Measurements from ENCODE around the gene NBPF20. TPM values are rescaled to one million over a fixed set of nuclear protein-coding genes. Genes with fewer than 3 reads are reported as not detected.
"Not testable (repeated sequence)": the region's sequence is repeated elsewhere in the genome, so short reads cannot be mapped to it uniquely, and the experiment has no call there.

The NBPF20 gene
- total and polyA plus RNA-seq, 2 of the 8 experiments (the other 6 are each of a cell fraction or from before 2014, with no cell fraction given): 0.37 to 0.42 TPM

DNA sequence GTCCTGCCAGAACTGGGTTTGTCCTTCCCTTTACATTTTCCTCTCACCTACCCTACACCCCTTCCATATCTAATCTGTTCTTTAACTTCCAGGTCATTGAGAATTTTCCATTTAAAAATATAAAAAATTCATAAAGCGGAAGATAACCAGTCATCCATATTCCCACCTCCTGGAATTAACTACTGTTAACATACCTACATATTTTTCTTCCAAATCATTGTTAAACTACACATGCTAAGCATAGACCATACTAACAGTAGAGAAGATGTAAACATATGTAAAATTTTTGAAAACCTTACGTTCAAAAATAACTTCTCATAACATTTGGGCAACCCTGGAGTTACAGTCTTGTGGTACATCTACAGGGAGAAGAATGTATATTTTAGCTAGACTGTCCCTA lies 38.6 kb upstream of the NBPF20 start:
- H4K91ac ChIP-seq (replicated peaks; ENCODE audit: insufficient read length, low read length); H3K4me3 ChIP-seq (ENCODE audit: extremely low read depth in 1 of 4, insufficient read depth in 2 of 4, low read depth in 3 of 4, low read length in 4 of 4); DNase-seq (ENCODE audit: low read depth in 1 of 2, low spot score in 2 of 2); H2AFZ ChIP-seq (ENCODE audit: low read length); H3K14ac ChIP-seq (ENCODE audit: insufficient read length); H3K56ac ChIP-seq (replicated peaks; ENCODE audit: insufficient read length, low read depth, low read length); H2BK5ac ChIP-seq (ENCODE audit: low read depth, low read length); H3K79me2 ChIP-seq (ENCODE audit: control insufficient read depth in 1 of 2, insufficient read depth in 2 of 2, low read length in 2 of 2); FAIRE-seq; H2BK20ac ChIP-seq (ENCODE audit: low read length); H3K9ac ChIP-seq (replicated peaks in 1 of 4; ENCODE audit: extremely low read depth in 1 of 4, low read depth in 3 of 4, low read length in 3 of 4); H2BK120ac ChIP-seq (replicated peaks; ENCODE audit: low read depth, low read length); H2BK15ac ChIP-seq (ENCODE audit: low read length); H4K20me1 ChIP-seq (replicated peaks in 1 of 2; ENCODE audit: control insufficient read depth in 1 of 2, insufficient read depth in 2 of 2, low read length in 2 of 2); H3K4me2 ChIP-seq (ENCODE audit: insufficient read depth in 1 of 2, low read depth in 2 of 2, low read length in 2 of 2); H3K36me3 ChIP-seq (ENCODE audit: control insufficient read depth in 2 of 4, insufficient read depth in 4 of 4, low read length in 3 of 4); POLR2A ChIA-PET (ENCODE audit: partially characterized antibody); CTCF ChIA-PET (ENCODE audit: partially characterized antibody); H3K4me1 ChIP-seq (replicated peaks in 1 of 4; ENCODE audit: control insufficient read depth in 3 of 4, insufficient read depth in 4 of 4, low read length in 3 of 4); H3K27me3 ChIP-seq (replicated peaks in 1 of 4; ENCODE audit: control insufficient read depth in 3 of 4, extremely low read depth in 1 of 4, insufficient read depth in 3 of 4, low read length in 3 of 4); H2BK12ac ChIP-seq (ENCODE audit: low read depth, low read length); H3K4ac ChIP-seq (replicated peaks; ENCODE audit: insufficient read length, low read depth, low read length); H3K27ac ChIP-seq (ENCODE audit: low read depth, low read length); H4K8ac ChIP-seq (ENCODE audit: extremely low read depth, insufficient read depth, low read length); H3K23ac ChIP-seq (ENCODE audit: insufficient read length); H2AK5ac ChIP-seq (ENCODE audit: low read depth, low read length); H3K18ac ChIP-seq (ENCODE audit: extremely low read depth, low read length); H3K9me3 ChIP-seq (ENCODE audit: insufficient read depth in 2 of 2, low read depth in 1 of 2, low read length in 1 of 2); H3K79me1 ChIP-seq (ENCODE audit: low read depth, low read length); H4K5ac ChIP-seq (ENCODE audit: insufficient read length, low read depth, low read length); H3K23me2 ChIP-seq (ENCODE audit: low read depth, low read length): not testable (repeated sequence)
- 67% methylated on average over 2 of the region's 2 CpGs; no CpG with 5 or more reads in 1 of the 2 experiments for WGBS, 2 experiments (ENCODE audit: extremely low coverage in 1 of 2, insufficient coverage in 1 of 2, insufficient read length in 1 of 2, insufficient replicate concordance in 2 of 2, low coverage in 1 of 2, low lambda C conversion rate in 2 of 2, missing lambda C conversion rate in 1 of 2)

DNA sequence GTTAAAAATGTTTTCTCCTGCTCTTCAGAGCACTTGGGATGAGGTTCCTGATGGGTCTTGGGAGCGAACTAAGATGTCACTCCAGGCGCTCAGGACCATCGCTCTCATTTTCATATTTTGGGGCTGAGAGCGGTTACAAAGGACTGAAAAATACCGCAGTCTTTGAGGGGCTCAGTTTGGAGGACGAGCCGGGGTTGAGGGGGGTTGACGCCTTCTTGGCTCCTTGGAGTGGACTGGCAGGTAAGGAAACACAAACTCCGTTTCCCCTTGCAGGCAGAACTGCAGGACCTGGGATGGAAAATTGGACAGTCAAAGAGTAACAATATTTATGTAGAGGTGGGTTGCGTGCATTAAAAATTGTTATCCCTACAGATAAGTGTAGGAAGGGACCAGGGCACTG lies 35.3 kb upstream of the NBPF20 start:
- H3K14ac ChIP-seq (ENCODE audit: insufficient read length); FAIRE-seq; H3K18ac ChIP-seq (ENCODE audit: extremely low read depth, low read length); H2BK12ac ChIP-seq (ENCODE audit: low read depth, low read length); H3K36me3 ChIP-seq (ENCODE audit: control insufficient read depth in 2 of 4, insufficient read depth in 4 of 4, low read length in 3 of 4); H2BK15ac ChIP-seq (ENCODE audit: low read length); H2AFZ ChIP-seq (ENCODE audit: low read length); H3K9ac ChIP-seq (replicated peaks in 1 of 4; ENCODE audit: extremely low read depth in 1 of 4, low read depth in 3 of 4, low read length in 3 of 4); H4K5ac ChIP-seq (ENCODE audit: insufficient read length, low read depth, low read length); H2BK20ac ChIP-seq (ENCODE audit: low read length); CTCF ChIA-PET (ENCODE audit: partially characterized antibody); H4K20me1 ChIP-seq (replicated peaks in 1 of 2; ENCODE audit: control insufficient read depth in 1 of 2, insufficient read depth in 2 of 2, low read length in 2 of 2); H3K23me2 ChIP-seq (ENCODE audit: low read depth, low read length); H3K56ac ChIP-seq (replicated peaks; ENCODE audit: insufficient read length, low read depth, low read length); H3K4me1 ChIP-seq (replicated peaks in 1 of 4; ENCODE audit: control insufficient read depth in 3 of 4, insufficient read depth in 4 of 4, low read length in 3 of 4); H3K27ac ChIP-seq (ENCODE audit: low read depth, low read length); H3K79me2 ChIP-seq (ENCODE audit: control insufficient read depth in 1 of 2, insufficient read depth in 2 of 2, low read length in 2 of 2); H2BK5ac ChIP-seq (ENCODE audit: low read depth, low read length); H3K23ac ChIP-seq (ENCODE audit: insufficient read length); H3K79me1 ChIP-seq (ENCODE audit: low read depth, low read length); H2AK5ac ChIP-seq (ENCODE audit: low read depth, low read length); H4K91ac ChIP-seq (replicated peaks; ENCODE audit: insufficient read length, low read length); H2BK120ac ChIP-seq (replicated peaks; ENCODE audit: low read depth, low read length); H3K4me2 ChIP-seq (ENCODE audit: insufficient read depth in 1 of 2, low read depth in 2 of 2, low read length in 2 of 2); H3K27me3 ChIP-seq (replicated peaks in 1 of 4; ENCODE audit: control insufficient read depth in 3 of 4, extremely low read depth in 1 of 4, insufficient read depth in 3 of 4, low read length in 3 of 4); DNase-seq (ENCODE audit: low read depth in 1 of 2, low spot score in 2 of 2); H3K4ac ChIP-seq (replicated peaks; ENCODE audit: insufficient read length, low read depth, low read length); H3K9me3 ChIP-seq (ENCODE audit: insufficient read depth in 2 of 2, low read depth in 1 of 2, low read length in 1 of 2); H4K8ac ChIP-seq (ENCODE audit: extremely low read depth, insufficient read depth, low read length); POLR2A ChIA-PET (ENCODE audit: partially characterized antibody): not testable (repeated sequence)
- H3K4me3 ChIP-seq (ENCODE audit: extremely low read depth in 1 of 4, insufficient read depth in 2 of 4, low read depth in 3 of 4, low read length in 4 of 4): peak overlapping the region in 2 of 4 experiments; percentile 7 to 53; a peak in 3 of 8 replicates
- 71% methylated on average over 7 of the region's 10 CpGs; no CpG with 5 or more reads in 1 of the 2 experiments for WGBS, 2 experiments (ENCODE audit: extremely low coverage in 1 of 2, insufficient coverage in 1 of 2, insufficient read length in 1 of 2, insufficient replicate concordance in 2 of 2, low coverage in 1 of 2, low lambda C conversion rate in 2 of 2, missing lambda C conversion rate in 1 of 2)
